DMS79 treated with DMSO at 0.1 percent for 48 hours (cell line): ENCODE measurements around the gene ABLIM1.

ENCODE experiments used
- DNase-seq: peaks from one replicate; lab custom pipeline; 2025; lab: John Stamatoyannopoulos, UW

Gene ABLIM1

DNA sequence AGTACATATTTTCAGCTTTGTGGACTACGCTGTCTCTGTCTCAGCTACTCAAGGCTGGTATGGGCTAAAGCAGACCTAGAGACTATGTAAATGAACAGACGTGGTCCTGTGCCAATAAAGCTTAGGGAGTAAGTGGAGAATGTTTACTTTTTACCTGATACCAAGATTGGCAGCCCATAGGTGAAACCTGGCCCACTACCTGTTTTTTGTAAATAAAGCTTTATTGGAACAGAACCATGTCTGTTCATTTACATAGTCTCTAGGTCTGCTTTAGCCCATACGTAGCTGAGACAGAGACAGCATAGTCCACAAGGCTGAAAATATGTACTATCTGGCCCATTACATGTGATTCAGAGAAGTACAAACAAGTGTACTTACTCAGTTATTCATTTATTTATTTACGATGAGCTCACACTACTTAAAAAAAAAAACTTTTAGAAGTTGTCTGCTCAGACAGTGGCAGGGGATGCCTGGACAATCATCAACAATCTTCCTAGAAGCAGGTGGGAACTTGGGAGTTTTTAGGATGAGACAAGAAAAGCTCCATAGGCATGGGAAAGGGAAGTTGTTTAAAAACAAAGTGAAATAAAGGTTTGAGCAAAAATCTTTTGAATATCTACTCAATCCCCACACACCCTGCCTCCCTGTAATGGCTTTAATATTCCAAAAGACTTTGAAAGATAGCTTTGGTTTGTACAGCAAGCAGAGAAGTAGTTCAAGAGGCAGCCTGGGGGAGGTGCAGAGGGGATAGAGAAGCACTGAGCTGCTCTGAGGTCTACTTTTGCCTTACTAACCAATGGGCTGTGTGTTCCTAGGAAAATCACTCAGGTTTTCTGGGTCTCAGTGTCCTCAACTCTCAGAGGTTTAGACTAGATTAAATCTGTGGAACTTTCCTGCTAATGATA, 139.4 kb downstream of the ABLIM1 start:
- DNase-seq, result no peak

DNA sequence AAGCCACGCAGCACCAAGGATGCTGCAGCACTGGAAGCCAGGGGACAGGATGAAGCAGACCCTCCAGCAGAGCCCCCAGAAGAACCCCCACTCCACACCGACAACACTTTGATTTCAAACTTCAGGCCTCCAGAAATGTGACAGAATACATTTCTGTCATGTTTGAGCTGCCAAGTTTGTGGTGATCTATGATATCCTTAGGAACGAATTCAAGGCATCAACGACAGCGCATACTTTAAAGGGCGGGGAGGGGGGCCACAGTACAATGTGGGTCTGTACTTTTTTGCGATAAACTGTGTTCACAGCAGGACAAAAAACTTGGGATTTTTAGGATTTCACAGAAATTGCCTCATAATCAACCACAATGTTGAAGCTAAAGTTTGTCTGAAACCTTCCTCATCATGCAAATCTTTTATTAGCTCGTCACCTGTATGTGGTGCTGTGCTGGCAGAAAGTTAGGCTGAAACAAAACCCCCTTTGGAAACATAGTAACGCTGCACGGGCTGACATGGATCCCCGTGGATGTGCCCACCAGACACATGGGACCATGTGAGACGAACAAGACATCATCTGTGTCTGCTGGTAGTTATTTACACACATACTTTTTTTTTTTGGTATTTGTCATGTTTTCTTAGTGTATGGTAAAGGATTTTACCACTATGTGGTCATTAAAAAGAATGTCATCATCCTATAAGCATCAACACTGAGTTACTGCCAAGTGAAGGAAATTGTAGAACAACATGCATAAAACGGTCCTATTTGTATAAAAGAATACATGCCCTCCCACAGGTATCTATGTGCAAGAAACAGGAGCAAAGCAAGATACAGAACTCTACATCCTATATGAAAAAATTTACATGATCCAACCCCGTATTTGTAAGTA, 140.5 kb downstream of the ABLIM1 start:
- no peak for DNase-seq

- DNase-seq, result no peak
Measured at GRCh38 chr10:114516356-114516755, 141.7 kb downstream of the ABLIM1 start.

DNA sequence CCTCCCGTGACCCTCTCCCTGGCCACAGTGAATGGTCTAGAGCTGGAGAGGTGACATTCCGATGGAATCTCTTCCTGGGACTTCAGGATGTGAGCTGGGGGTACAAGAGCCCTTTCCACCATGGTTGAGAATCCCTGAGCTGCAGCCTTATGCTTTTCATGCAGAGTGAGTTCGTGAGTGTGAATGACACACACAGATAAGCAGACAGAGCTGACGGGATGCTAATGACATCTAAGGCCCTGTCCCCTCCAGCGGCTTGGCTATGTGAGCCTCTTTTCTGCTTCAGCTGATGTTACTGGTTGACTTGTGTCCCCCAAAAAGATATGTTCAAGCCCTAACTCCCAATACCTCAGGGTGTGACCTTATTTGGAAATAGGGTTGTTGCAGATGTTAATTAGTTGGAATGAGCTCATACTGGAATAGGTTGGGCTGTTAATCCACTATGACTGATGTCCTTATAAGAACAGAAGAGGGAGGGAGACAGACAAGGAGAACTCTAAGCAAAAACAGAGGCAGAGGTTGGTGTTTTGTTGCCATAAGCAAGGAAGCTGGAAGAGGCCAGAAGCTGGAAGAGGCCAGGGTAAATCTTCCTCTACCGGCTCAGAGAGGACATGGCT, 142.7 kb downstream of the ABLIM1 start:
- no peak for DNase-seq

DNA sequence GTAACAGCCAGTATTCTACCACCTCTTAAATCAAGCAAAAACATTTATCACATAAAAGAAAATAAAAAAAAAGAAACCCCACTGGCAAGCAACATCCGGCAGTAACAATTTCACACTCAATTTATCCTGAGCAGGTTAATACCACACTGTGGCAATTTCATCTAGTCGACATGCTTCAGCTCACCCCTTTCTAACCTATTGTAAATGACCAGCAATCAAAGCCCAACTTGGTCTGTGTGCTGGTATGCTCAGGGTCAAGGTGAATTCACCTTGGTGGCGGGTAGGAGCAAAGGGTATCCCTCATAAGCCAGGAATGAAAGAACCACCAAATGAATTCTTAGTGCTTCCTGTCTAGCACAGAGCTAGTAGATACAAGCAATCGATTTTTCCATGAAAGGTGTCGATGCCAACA, 144.7 kb downstream of the ABLIM1 start:
- DNase-seq, result no peak

DNA sequence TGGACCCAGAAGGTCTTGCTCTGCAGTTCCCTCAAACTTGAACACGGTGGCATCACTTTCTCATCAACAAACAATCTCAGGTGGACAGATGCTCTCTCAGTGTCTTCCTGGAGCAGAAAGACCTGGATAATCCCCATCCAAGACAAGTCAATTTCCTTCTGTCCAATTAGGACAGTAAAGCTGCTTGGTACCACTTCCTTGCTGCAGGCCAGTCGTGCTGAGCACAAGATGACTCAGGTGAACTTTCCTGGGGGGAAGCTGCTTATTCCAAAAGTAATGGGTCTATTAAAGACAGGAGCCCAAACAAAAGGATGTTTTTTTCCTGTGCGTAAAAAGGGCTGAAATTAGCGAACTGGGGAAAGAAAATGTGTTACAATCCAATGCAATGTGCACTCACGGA, 146.2 kb downstream of the ABLIM1 start:
- no peak for DNase-seq

DNA sequence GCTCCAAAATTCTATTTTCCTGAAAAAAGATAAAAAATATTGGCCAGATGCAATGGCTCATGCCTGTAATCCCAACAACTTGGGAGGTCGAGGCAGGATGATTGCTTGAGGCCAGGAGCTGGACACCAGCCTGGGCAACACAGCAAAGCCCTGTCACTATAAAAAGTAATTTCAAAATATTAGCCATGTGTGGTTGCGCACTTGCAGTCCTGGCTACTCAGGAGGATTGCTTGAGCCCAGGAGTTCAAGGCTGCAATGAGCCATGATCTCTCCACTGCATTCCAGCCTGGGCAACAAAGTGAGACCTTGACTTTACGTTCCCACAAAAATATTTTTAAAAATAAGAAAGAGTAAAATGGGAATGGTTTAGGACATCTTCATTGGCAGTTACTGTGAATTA, 149.7 kb downstream of the ABLIM1 start:
- no peak for DNase-seq

DNA sequence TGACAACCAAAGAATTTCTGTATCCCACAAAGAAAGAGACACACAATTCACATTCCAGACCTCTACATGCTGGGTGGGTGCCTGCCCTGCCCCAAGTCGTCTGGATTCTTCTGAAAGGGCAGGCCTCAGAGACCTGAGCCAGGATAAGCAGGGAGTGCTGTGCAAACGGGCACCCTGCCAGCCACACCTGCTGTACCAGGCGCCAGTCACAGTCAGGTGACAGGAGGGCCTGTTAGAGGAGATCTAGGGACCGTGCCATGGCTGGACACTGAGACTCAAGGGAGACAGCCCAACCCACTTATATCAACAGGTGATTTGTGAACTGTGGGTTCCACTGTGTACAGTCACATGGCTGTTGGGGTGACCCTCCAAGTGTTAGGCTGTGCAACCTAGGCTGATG, 150.6 kb downstream of the ABLIM1 start:
- no peak for DNase-seq

DNA sequence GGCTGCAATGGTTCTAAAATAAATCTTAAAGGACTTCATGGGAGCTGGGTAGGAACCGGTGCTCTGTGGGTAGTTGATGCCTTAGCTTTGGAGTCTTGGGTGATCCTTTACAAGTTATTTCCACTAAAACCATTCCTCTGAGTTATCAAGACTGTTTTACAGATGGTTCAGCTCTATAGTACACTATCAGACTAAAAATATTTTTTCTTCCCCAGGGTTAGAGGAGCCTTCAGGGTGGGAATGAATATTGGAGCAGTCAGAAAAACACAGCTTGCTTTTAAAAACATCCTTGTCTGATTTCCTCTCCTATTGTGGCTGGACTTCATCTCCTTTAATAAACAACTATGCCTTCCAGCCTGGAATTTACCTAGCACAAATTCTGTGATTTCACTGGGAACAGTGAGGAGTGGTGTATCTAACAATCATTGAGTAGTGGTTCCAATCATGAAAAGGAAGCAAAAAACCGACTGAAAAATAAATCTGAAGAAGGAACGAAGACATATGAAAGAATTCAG, 151.1 kb downstream of the ABLIM1 start:
- no peak for DNase-seq

- no peak for DNase-seq
Measured at GRCh38 chr10:114504769-114505579, 153.1 kb downstream of the ABLIM1 start.

GRCh38 chr10:114502074-114502473, 156.0 kb downstream of the ABLIM1 start:
- no peak for DNase-seq

DNA sequence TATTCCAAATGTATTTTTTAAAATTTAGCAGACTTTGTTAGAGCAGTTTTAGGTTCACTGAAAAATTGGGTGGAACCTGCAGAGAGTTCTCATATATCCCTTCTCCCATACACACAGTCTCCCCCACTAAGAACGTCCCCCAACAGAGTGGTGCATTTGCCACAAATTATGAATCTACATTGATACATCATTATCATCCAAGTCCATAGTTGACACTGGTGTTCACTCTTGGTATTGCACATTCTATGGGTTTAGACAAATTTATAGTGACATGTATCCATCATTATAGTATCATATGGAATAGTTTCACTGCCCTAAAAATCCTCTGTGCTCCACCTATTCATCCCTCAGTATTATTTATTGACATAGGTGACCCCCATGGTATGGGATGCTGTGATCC, 156.4 kb downstream of the ABLIM1 start:
- DNase-seq, result no peak

- DNase-seq, result no peak
Measured at GRCh38 chr10:114500643-114501042, 157.4 kb downstream of the ABLIM1 start.

DNA sequence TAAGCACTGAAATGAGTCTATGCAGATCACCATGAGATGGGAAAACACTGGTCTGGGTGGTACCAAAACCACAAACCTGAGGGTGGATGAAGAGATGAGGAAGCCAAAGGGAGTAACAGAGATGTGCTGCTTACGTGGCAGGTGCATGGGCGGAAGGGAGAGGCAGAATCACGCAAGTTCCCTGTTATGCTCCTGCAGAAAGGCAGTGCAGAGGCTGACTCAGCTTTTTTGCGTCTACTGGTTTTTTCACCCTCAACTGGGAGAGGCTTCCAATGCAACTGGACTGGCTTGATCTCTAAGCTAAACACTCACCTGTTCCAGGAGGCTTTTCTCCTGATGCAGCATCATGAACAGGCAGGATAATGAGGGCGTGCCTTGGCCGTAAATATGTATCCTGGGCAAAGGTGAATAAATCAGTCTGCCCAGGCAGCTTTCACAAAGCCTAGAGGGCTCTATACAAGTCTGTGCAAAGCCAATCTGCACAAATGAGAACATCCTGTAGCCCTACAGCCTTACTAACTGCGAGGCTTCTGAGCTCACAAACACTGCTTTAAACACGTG, 158.4 kb downstream of the ABLIM1 start:
- no peak for DNase-seq

DNA sequence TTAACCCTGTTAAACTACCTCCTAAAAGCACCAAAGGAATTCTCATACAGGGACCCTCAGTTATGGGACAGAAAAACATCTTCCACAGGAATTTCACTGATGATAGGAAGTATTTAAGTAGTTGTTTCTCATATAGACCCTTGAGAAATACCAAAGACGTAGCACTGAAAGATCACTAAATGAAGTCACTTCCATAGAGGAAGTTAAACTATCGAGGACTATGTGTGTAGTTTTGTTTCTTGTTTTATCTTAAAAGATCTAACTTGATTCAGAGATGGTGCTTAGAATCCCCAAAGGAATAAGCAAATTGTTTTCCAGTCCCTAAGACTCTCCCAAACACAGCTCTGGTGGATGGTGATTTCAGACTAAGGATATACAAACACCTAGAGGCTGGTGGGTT, 159.0 kb downstream of the ABLIM1 start:
- no peak for DNase-seq

GRCh38 chr10:114498413-114499111, 159.5 kb downstream of the ABLIM1 start:
- DNase-seq, result no peak

DNA sequence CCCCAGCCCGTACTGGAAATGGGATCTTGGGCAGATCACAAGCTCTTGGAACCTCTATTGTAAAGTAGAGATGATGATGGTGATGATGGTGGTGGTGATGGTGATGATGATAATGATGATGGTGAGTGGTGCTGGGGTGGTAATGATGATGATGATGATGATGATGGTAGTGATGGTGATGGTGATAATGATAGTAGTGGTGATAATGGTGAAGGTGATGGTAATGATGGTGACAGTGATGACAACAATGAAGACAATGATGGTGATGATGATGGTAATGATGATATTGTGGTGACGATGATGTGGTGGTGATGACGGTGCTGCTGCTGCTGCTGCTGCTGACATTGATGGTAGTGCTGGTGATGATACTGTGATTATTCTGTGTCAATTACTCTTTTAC, 162.8 kb downstream of the ABLIM1 start:
- DNase-seq, result no peak

DNA sequence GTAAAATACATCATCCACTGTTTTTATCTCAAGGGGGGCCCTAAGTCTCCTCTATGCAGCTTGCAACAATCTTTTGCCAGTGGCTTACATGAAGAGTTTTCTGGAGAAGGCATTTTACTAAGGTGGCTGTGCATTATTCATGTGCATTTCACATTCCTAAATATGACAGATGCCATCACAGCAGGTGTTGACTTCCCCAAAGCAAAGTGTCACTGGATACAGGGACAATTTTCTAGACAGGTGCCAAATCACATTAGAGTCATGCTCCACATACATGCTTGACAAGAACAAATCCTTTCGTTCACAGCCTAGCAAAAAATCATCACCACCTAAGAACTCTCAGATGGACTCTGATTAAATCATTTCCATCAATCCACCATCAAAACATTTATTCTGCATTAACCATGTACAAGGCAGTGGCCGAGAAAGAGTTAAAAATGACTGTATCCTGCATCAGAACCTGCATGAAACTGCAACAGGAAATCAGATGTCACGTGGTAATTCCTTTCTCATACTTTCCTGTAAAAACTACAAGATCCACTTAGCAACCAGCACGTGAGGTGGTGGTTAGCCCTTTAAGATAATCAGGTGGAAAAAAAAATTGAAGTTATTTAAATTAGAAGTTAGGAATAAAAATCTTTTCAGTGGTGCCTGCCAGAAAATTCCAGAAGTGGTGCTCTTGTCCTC, 165.6 kb downstream of the ABLIM1 start:
- no peak for DNase-seq

- DNase-seq, result no peak
Measured at GRCh38 chr10:114491933-114492332, 166.1 kb downstream of the ABLIM1 start.

GRCh38 chr10:114491419-114491818, 166.7 kb downstream of the ABLIM1 start:
- DNase-seq, result no peak
